GM23338 (cell line): Measurements from ENCODE around the gene PLIN5. TPM values are rescaled to one million over a fixed set of nuclear protein-coding genes. Genes with fewer than 3 reads are reported as not detected.

Experiments used
- ATAC-seq: fragments of 200-7000 bp; cut with Tn5 transposase; 3 replicates; pipeline ENCODE4 v1.9.1; 2020
- DNase-seq: peaks from one replicate; pipeline ENCODE4 v3.0.0-alpha.2; 2015; ENCODE audit warnings: low spot score
- H2AFZ ChIP-seq: fragments of 200-600 bp; sonication (generic); 2 replicates; pipeline ENCODE4 v1.8.0; 2016; ENCODE audit warnings: antibody characterized with exemption, mild to moderate bottlenecking, moderate library complexity
- H3F3A ChIP-seq: fragments of 200-600 bp; sonication (generic); replicated peaks from 2 replicates; pipeline ENCODE4 v1.8.0; 2017; ENCODE audit warnings: antibody characterized with exemption, mixed run types, low read depth
- H3K27ac ChIP-seq: fragments of 200-600 bp; sonication (generic); 2 replicates; pipeline ENCODE4 v1.6.1; 2016; ENCODE audit warnings: low read depth
- H3K27me3 ChIP-seq: fragments of 200-600 bp; sonication (generic); 2 replicates; pipeline ENCODE4 v1.8.0; 2016; ENCODE audit warnings: mild to moderate bottlenecking, mixed run types, moderate library complexity; ENCODE audit not compliant: insufficient read depth
- H3K36me3 ChIP-seq: fragments of 200-600 bp; sonication (generic); 2 replicates; pipeline ENCODE4 v1.8.0; 2016; ENCODE audit warnings: mild to moderate bottlenecking; ENCODE audit not compliant: insufficient read depth
- H3K4me1 ChIP-seq: fragments of 200-600 bp; sonication (generic); 2 replicates; pipeline ENCODE4 v1.8.0; 2016; ENCODE audit warnings: mild to moderate bottlenecking, moderate library complexity; ENCODE audit not compliant: insufficient read depth
- H3K4me2 ChIP-seq: fragments of 200-600 bp; sonication (generic); 2 replicates; pipeline ENCODE4 v1.7.1; 2017; ENCODE audit warnings: mixed run types
- H3K4me3 ChIP-seq: fragments of 200-600 bp; sonication (generic); 2 replicates; pipeline ENCODE4 v1.6.1; 2016; ENCODE audit warnings: mixed run types
- H3K79me2 ChIP-seq: fragments of 200-600 bp; sonication (generic); replicated peaks from 2 replicates; pipeline ENCODE4 v1.8.0; 2017; ENCODE audit warnings: mild to moderate bottlenecking; ENCODE audit not compliant: insufficient read depth
- H3K9me2 ChIP-seq: fragments of 200-600 bp; sonication (generic); 2 replicates; pipeline ENCODE4 v1.8.0; 2017; ENCODE audit not compliant: insufficient read depth
- H4K20me1 ChIP-seq: fragments of 200-600 bp; sonication (generic); replicated peaks from 2 replicates; pipeline ENCODE4 v1.8.0; 2017; ENCODE audit warnings: mild to moderate bottlenecking; ENCODE audit not compliant: insufficient read depth
- H3K27ac Mint-ChIP-seq: 2 replicates; pipeline ENCODE4 v1.8.0; 2020; ENCODE audit warnings: inconsistent platforms, mild to moderate bottlenecking, moderate library complexity, mixed read lengths
- H3K27me3 Mint-ChIP-seq: 3 replicates; pipeline ENCODE4 v1.8.0; 2022; ENCODE audit warnings: low read depth, mild to moderate bottlenecking, moderate library complexity, mixed read lengths, inconsistent platforms; ENCODE audit not compliant: insufficient read depth, poor library complexity
- H3K36me3 Mint-ChIP-seq: 3 replicates; pipeline ENCODE4 v1.8.0; 2021; ENCODE audit warnings: low read depth, mild to moderate bottlenecking, inconsistent platforms, moderate library complexity, mixed read lengths
- H3K4me1 Mint-ChIP-seq: 3 replicates; pipeline ENCODE4 v1.8.0; 2020; ENCODE audit warnings: mild to moderate bottlenecking, inconsistent platforms, mixed read lengths
- H3K4me3 Mint-ChIP-seq: 3 replicates; pipeline ENCODE4 v1.8.0; 2021; ENCODE audit warnings: moderate library complexity, mild to moderate bottlenecking, inconsistent platforms, mixed read lengths
- H3K9me3 Mint-ChIP-seq: 3 replicates; pipeline ENCODE4 v1.8.0; 2020; ENCODE audit warnings: moderate library complexity, mild to moderate bottlenecking, inconsistent platforms, mixed read lengths
- CREB1 ChIP-seq: fragments of 250-450 bp; sonication (Bioruptor Pico); IDR thresholded peaks from 2 replicates; pipeline ENCODE4 v1.5.0; 2020; ENCODE audit warnings: low read depth, mild to moderate bottlenecking, moderate library complexity
- ETS1 ChIP-seq: IDR thresholded peaks from 2 replicates; pipeline ENCODE4 v1.6.1; 2016; ENCODE audit warnings: antibody characterized with exemption
- EZH2 ChIP-seq: fragments of 200-600 bp; sonication (generic); IDR thresholded peaks from one replicate; pipeline ENCODE4 v1.8.0; 2017; ENCODE audit warnings: antibody characterized with exemption, mild to moderate bottlenecking, low read depth; ENCODE audit not compliant: unreplicated experiment
- EZH2phosphoT487 ChIP-seq: fragments of 200-600 bp; sonication (generic); IDR thresholded peaks from one replicate; pipeline ENCODE4 v1.8.1; 2018; ENCODE audit warnings: antibody characterized with exemption; ENCODE audit not compliant: unreplicated experiment
- JUNB ChIP-seq: IDR thresholded peaks from one replicate; pipeline ENCODE4 v1.6.1; 2016; ENCODE audit warnings: antibody characterized with exemption; ENCODE audit not compliant: unreplicated experiment
- NANOG ChIP-seq: IDR thresholded peaks from 2 replicates; pipeline ENCODE4 v1.6.1; 2016; ENCODE audit warnings: antibody characterized with exemption, borderline replicate concordance
- POLR2AphosphoS5 ChIP-seq: IDR thresholded peaks from 2 replicates; pipeline ENCODE4 v1.6.1; 2016; ENCODE audit warnings: antibody characterized with exemption, low read depth
- STAT1 ChIP-seq: IDR thresholded peaks from one replicate; pipeline ENCODE4 v1.6.1; 2016; ENCODE audit warnings: antibody characterized with exemption; ENCODE audit not compliant: unreplicated experiment
- ZNF114 ChIP-seq: fragments of 250-450 bp; sonication (Bioruptor Pico); IDR thresholded peaks from 2 replicates; pipeline ENCODE4 v1.5.0; 2020; ENCODE audit warnings: mild to moderate bottlenecking, moderate library complexity
- polyA plus RNA-seq: library from polyadenylated mRNA; unstranded; fragments of >200 nt; fragmentation: Nextera tagmentation; extraction: Ambion mirVana; gene quantifications from 2 replicates; pipeline ENCODE4 v1.2.1, GENCODE V29; 2016
- total RNA-seq: library from RNA; depleted of rRNA; stranded (reverse); fragments of >200 nt; shearing (Covaris generic); gene quantifications from 2 replicates; pipeline ENCODE4 v1.2.3, GENCODE V29; 2014
- TF ChIP-seq, protein P1 (sequence below), 2 experiments: fragments of 200-600 bp in 1 of 2; sonication (generic) in 1 of 2; conservative IDR thresholded peaks; 2 replicates each; pipeline versions ENCODE4 v1.5.1 to v1.6.1; 2016 to 2017; ENCODE audit warnings: antibody characterized with exemption in 2 of 2, low read depth in 2 of 2, mild to moderate bottlenecking in 2 of 2, moderate library complexity in 1 of 2

PLIN5 gene
- total and polyA plus RNA-seq, 2 experiments from 2014 or later, result 1.9 to 3.5 TPM

DNA sequence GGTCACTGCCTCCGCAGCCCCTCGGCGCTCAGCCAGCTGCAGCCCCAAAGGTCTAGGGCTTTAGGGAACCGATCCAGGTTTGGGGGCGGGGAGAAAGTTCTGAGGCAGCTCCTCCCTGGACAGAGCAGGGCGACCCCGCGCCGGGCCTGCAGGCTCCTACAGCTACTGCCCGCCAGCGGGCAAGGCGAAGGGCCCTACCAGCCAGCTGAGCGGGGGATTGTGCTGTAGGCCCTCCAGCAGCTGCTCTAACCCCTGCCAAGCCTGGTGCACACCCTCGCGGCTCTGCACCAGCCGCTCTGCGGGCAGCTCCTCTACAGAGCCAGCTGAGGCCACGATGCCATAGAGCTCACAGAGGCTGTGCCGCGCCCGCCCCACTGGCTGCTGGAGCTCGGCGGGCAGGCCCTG, 30.7 kb downstream of the PLIN5 start:
- H3K4me3 Mint-ChIP-seq, result no peak overlapping the region
- Histone ChIP-seq H2AFZ (no peak overlapping the region), H3K27me3 (0 out of 2 replicates have a peak, but pooled peaks cover 4% of the 10 kb centered on the region), H3K4me3 (no peak overlapping the region), H3K9me2 (no peaks in the 10 kb centered on the region), H3K36me3 (peaks cover 5% of the 10 kb centered on the region; the same call in 1 of the 2 replicates), H3K27ac (no peak overlapping the region), H3K79me2 (no peaks in the 10 kb centered on the region), H3F3A (no peaks in the 10 kb centered on the region), H3K4me1 (no peaks in the 10 kb centered on the region), H3K4me2 (no peak overlapping the region), H4K20me1 (no peaks in the 10 kb centered on the region; the same call in none of the 2 replicates)
- H3K27ac Mint-ChIP-seq, result no peak overlapping the region
- ATAC-seq, result no peak
- peaks cover 15% of the 10 kb centered on the region for H3K27me3 Mint-ChIP-seq
- no peak for DNase-seq
- TF ChIP-seq ZNF114 (no peak), ETS1 (no peak), CREB1 (CRISPR knock-in tag) (no peak), EZH2 (no peak), JUNB (no peak), EZH2phosphoT487 (no peak), STAT1 (no peak), POLR2AphosphoS5 (no peak), NANOG (no peak)
- TF ChIP-seq, protein P1, sequence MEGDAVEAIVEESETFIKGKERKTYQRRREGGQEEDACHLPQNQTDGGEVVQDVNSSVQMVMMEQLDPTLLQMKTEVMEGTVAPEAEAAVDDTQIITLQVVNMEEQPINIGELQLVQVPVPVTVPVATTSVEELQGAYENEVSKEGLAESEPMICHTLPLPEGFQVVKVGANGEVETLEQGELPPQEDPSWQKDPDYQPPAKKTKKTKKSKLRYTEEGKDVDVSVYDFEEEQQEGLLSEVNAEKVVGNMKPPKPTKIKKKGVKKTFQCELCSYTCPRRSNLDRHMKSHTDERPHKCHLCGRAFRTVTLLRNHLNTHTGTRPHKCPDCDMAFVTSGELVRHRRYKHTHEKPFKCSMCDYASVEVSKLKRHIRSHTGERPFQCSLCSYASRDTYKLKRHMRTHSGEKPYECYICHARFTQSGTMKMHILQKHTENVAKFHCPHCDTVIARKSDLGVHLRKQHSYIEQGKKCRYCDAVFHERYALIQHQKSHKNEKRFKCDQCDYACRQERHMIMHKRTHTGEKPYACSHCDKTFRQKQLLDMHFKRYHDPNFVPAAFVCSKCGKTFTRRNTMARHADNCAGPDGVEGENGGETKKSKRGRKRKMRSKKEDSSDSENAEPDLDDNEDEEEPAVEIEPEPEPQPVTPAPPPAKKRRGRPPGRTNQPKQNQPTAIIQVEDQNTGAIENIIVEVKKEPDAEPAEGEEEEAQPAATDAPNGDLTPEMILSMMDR (conservative IDR thresholded peaks at IDR 0.05; ENCODE audit: low read depth in 2 of 2), result no peak
- no peaks in the 10 kb centered on the region for H3K9me3 Mint-ChIP-seq
- peaks cover 13% of the 10 kb centered on the region for H3K36me3 Mint-ChIP-seq
- no peaks in the 10 kb centered on the region for H3K4me1 Mint-ChIP-seq

GRCh38 chr19:4503825-4504170, 31.2 kb downstream of the PLIN5 start:
- no peak overlapping the region for H3K4me3 ChIP-seq
- Mint-ChIP-seq H3K27ac (no peak overlapping the region), H3K4me3 (no peak overlapping the region), H3K9me3 (no peaks in the 10 kb centered on the region), H3K36me3 (peaks cover 18% of the 10 kb centered on the region), H3K27me3 (peaks cover 15% of the 10 kb centered on the region), H3K4me1 (no peaks in the 10 kb centered on the region)
- no peaks in the 10 kb centered on the region for H3K79me2 ChIP-seq
- H3K36me3 ChIP-seq, result peaks cover 5% of the 10 kb centered on the region; the same call in 1 of the 2 replicates
- no peaks in the 10 kb centered on the region for H3K9me2 ChIP-seq
- no peak overlapping the region for H2AFZ ChIP-seq
- no peak for TF ChIP-seq CREB1 (CRISPR knock-in tag)
- no peaks in the 10 kb centered on the region for H3F3A ChIP-seq
- H3K27ac ChIP-seq, result no peak overlapping the region
- no peak for DNase-seq
- H3K4me2 ChIP-seq, result no peak overlapping the region
- ATAC-seq, result no peak
- 0 out of 2 replicates have a peak, but pooled peaks cover 2% of the 10 kb centered on the region for H3K27me3 ChIP-seq
- no peaks in the 10 kb centered on the region for H3K4me1 ChIP-seq
- no peaks in the 10 kb centered on the region; the same call in none of the 2 replicates for H4K20me1 ChIP-seq
